Neutrophil (primary cell): ENCODE measurements around the gene SON.

ENCODE experiments used
- H3K27ac ChIP-seq: fragments of 200-600 bp; sonication (generic); 2 replicates; pipeline ENCODE4 v1.5.1; 2016; ENCODE audit warnings: mild to moderate bottlenecking, moderate library complexity
- H3K27me3 ChIP-seq: fragments of 200-600 bp; sonication (generic); 2 replicates; pipeline ENCODE4 v1.6.0; 2016; ENCODE audit warnings: mild to moderate bottlenecking
- H3K36me3 ChIP-seq: fragments of 200-600 bp; sonication (generic); 2 replicates; pipeline ENCODE4 v1.5.1; 2017
- H3K4me1 ChIP-seq, 2 experiments: fragments of 200-600 bp in 1 of 2; sonication (generic) in 1 of 2; 1 replicate in 1 of 2; 2 replicates in 1 of 2; pipeline versions ENCODE4 v1.5.1 to v1.6.1; 2013 to 2016; ENCODE audit warnings: low read depth in 1 of 2, low read length in 1 of 2, mild to moderate bottlenecking in 1 of 2, moderate library complexity in 1 of 2; ENCODE audit not compliant: control insufficient read depth in 1 of 2, insufficient read depth in 1 of 2
- H3K4me3 ChIP-seq, 2 experiments: fragments of 200-600 bp in 1 of 2; sonication (generic) in 1 of 2; 1 replicate in 1 of 2; 2 replicates in 1 of 2; pipeline ENCODE4 v1.5.1; 2013 to 2016; ENCODE audit warnings: low read depth in 1 of 2, low read length in 1 of 2, mild to moderate bottlenecking in 1 of 2, moderate library complexity in 1 of 2
- H3K9me3 ChIP-seq: fragments of 200-600 bp; sonication (generic); 2 replicates; pipeline ENCODE4 v1.5.1; 2016
- TF ChIP-seq, protein P1 (sequence below): fragments of 200-600 bp; sonication (generic); IDR thresholded peaks from 2 replicates; pipeline ENCODE4 v1.5.1; 2016; ENCODE audit warnings: antibody characterized with exemption

Gene SON

DNA sequence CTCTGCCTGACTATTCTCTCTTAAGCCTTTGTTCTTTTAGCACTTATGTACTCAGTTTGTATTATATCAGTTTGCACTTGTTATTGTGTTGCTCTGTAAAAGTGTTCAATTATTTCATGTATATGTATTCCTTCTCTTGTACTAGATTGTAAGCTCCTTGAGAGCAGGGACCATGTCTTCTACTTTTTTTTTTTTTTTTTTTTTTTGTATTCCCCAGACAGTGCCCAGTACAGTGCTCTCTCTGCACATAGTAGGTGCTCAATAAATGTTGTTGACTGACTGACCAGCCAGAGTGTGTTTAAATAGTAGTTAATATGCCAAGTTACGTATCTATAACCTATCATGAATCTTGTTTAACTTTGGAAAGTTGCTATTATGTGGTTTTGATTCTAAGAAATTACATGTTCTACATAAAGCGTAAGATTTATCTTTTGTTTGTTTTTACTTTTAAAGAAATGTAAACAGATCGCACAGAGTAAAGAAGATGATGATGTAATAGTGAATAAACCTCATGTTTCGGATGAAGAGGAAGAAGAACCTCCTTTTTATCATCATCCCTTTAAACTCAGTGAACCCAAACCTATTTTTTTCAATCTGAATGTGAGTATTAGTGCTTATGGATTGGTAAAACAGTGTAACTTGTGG is 16.1 kb downstream of the SON start:
- H3K27ac ChIP-seq: no peak overlapping the region
- H3K27me3 ChIP-seq: no peaks in the 10 kb centered on the region
- TF ChIP-seq, protein P1, sequence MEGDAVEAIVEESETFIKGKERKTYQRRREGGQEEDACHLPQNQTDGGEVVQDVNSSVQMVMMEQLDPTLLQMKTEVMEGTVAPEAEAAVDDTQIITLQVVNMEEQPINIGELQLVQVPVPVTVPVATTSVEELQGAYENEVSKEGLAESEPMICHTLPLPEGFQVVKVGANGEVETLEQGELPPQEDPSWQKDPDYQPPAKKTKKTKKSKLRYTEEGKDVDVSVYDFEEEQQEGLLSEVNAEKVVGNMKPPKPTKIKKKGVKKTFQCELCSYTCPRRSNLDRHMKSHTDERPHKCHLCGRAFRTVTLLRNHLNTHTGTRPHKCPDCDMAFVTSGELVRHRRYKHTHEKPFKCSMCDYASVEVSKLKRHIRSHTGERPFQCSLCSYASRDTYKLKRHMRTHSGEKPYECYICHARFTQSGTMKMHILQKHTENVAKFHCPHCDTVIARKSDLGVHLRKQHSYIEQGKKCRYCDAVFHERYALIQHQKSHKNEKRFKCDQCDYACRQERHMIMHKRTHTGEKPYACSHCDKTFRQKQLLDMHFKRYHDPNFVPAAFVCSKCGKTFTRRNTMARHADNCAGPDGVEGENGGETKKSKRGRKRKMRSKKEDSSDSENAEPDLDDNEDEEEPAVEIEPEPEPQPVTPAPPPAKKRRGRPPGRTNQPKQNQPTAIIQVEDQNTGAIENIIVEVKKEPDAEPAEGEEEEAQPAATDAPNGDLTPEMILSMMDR: no peak
- H3K4me3 ChIP-seq: no peak overlapping the region
- no peaks in the 10 kb centered on the region for H3K9me3 ChIP-seq
- H3K4me1 ChIP-seq: no peaks in the 10 kb centered on the region
- H3K36me3 ChIP-seq: peaks cover 93% of the 10 kb centered on the region

DNA sequence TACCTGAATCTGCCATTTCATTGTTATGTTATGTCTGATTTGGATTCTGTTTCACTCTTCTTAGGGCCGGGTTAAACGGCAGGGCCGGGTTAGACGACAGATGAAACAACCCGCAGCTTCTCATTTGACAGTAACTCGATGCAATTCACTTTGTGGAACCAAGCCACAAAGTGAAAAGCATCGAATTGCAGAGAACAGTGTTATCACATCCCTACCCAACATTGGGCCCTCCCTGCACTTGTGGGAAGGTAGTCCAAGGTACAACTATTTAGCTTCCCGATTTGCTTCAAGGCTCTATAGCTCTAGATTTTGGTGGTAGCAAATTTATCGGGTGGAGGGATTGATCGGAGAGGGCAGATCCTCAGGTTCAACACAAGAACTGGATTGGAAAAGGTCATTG is 17.0 kb downstream of the SON start:
- Histone ChIP-seq H3K4me1 (no peaks in the 10 kb centered on the region), H3K36me3 (peaks cover 91% of the 10 kb centered on the region), H3K27ac (no peak overlapping the region), H3K4me3 (no peak overlapping the region), H3K27me3 (no peaks in the 10 kb centered on the region), H3K9me3 (no peaks in the 10 kb centered on the region)
- TF ChIP-seq, protein P1: no peak

DNA sequence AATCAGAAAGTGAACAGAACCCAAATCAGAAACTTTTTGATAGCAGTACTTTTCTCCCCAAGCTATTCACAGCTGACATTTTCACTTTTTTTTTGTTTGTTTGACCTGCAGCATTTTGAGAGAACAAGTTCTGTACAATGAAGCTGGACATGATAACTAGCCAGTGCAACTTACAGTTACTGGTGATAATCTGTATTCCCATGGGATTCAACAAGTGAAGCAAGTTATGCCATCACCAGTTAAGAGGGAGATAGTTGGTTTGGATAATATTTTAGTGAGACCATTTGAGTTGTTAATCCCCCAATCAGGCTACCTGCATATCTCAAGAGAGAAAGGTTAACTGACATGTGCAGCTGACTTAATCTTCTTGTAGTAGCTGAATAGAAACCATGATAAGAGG is 18.1 kb downstream of the SON start:
- TF ChIP-seq, protein P1: no peak
- no peaks in the 10 kb centered on the region for H3K9me3 ChIP-seq
- peaks cover 90% of the 10 kb centered on the region for H3K36me3 ChIP-seq
- H3K27ac ChIP-seq: peak overlapping the region; percentile 29
- no peaks in the 10 kb centered on the region for H3K4me1 ChIP-seq
- no peak overlapping the region for H3K4me3 ChIP-seq
- no peaks in the 10 kb centered on the region for H3K27me3 ChIP-seq

DNA sequence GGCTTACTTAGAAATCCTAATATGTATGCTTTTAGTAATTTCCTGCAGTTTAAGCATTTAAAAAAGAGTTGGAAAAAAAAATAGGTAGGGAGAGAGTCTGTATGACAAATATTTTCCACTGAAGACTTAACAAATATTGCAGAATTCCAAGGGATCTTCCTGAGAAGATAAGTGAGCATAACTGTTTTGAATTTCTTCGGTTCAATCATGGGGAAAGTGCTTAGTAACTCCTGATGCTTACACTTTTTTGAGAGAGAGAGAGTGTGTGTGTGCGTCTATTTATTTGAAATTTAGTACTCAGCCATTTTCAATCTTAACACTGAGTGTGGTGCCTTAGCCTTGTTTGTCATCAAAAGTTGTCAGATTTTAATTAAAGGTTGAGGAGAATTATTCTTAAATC is 18.5 kb downstream of the SON start:
- TF ChIP-seq, protein P1: no peak
- peaks cover 86% of the 10 kb centered on the region for H3K36me3 ChIP-seq
- H3K4me3 ChIP-seq: no peak overlapping the region

DNA sequence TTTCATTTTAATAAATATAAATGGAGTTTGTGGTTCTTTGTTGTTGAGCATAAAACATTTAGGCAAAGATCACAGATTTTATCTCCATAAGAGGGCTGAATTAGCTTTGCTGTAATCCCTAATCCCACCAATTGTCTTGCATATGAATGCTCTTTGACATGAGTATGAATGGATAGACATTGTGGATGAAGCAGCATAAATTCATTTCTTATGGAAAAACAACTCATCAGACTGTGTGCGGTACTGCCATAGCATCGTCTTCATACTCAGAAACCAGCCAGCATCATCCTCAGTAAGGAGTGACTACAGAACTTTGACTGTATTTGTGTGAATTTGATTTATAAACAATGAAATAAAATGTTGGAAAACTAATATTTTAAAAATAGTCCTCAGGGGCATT is 19.6 kb downstream of the SON start:
- Histone ChIP-seq H3K9me3 (no peaks in the 10 kb centered on the region), H3K27me3 (no peaks in the 10 kb centered on the region), H3K4me3 (no peak overlapping the region), H3K27ac (no peak overlapping the region), H3K36me3 (peaks cover 86% of the 10 kb centered on the region), H3K4me1 (no peaks in the 10 kb centered on the region)
- TF ChIP-seq, protein P1: no peak

More for the DNA sequence above, 18.5 kb downstream of the SON start:
- H3K4me1 ChIP-seq: no peaks in the 10 kb centered on the region
- no peaks in the 10 kb centered on the region for H3K9me3 ChIP-seq
- H3K27ac ChIP-seq: peak overlapping the region; percentile 29
- H3K27me3 ChIP-seq: no peaks in the 10 kb centered on the region
